GM21367 (cell line): ENCODE measurements around the gene SS18L1.

Experiments used
- ATAC-seq: cut with Tn5 transposase; IDR thresholded peaks from one replicate; pipeline ENCODE4 v1.9.1; 2021; ENCODE audit not compliant: unreplicated experiment

SS18L1 gene

DNA sequence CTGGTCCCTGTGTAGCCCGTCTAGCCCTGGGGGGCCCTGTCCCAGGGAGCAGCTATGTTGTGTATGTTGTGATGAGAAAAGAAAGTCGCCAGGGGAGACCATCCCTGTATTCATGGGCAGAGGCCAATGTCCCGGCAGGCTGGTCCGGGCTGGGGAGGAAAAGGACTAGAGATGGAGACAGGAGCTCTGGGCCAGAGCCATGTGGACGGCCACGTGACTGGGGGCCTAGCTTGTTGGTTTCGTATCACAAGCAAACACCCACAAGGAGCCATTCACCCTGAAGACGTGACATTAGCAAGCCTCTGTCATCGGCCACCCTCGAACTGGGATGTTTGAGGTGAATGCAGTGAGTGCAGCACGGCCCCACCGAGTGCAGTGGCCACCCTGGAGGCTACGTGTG, 79.4 kb downstream of the SS18L1 start:
- no peak for ATAC-seq

DNA sequence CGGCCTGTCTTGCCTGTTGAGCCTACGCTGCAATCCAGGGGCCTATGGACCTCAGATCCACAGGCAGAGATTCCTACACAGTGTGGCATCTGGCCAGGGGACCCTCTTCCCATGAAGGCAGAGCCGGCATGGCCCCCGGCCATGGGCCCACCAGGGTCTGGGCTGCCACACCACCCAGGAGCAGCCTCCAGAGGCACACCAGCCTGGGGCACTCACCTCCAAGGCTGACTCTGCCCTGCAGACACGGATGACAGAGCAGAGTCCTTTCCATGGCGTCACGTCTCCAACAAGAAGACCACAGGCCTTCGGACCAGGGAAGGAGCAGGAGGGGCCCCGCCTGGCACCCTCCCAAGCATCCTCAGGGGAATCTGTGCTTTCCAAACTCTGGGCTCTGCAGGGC, 80.0 kb downstream of the SS18L1 start:
- no peak for ATAC-seq

- ATAC-seq = no peak
Observed at GRCh38 chr20:62224113-62224855, 80.7 kb downstream of the SS18L1 start.

GRCh38 chr20:62225026-62225425, 81.5 kb downstream of the SS18L1 start:
- no peak for ATAC-seq

DNA sequence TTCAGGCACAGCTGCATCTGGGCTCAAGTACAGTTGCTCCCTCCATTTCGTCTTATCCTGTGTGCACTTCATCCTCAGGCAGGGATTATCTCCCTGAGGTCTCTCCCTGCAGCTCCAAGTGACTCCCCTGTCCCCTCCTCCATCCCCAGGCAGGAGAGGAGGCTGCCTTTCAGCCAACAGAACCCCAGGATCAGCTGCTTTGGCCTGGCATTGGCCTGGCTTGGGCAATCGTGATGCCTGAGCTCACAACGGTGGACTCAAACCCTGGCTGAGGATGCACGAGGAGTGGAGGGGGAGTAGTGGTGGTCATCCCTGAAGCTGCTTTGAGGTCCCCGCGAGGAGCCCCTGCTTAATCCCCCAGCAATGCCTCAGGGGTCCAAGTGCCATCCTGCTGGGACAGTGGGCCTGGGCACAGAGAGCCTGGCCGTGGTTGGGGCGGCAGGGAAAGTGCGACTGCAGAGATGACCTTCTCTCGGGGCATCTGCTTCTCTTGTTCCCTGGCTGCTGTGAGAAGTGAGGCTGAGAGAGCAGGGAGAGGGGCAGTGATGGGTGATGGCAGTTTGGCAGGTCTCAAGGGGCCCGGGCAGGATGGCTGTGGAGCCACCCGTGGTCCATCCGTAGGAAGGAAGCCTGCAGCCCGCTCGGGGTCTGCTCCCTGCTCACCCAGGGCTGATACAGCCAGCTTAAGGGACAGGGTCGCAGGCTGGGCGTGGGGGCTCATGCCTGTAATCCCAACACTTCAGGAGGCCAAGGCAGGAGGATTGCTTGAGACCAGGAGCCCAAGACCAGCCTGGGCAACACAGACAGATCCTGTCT, 82.5 kb downstream of the SS18L1 start:
- no peak for ATAC-seq

- no peak for ATAC-seq
Observed at GRCh38 chr20:62226707-62227590, 83.4 kb downstream of the SS18L1 start.

DNA sequence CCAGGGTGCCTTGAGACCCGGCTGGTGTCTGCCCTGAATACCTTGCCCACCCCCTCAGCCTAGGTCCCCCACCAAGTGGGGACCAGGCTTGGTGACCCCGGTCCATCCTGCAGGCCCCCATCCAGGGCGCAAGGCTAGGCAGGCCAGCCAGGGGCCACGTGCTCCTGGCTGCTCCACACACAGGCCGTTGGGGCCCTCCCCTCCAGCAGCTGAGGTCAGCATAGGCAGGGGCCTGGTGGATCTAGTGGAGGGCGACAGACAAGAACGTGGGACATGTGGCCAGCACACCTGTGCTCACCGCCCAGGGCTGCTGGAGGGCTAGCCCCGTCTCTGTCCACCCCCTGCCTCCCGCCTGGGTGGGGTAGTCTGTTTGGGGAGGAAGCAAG, 84.0 kb downstream of the SS18L1 start:
- no peak for ATAC-seq

DNA sequence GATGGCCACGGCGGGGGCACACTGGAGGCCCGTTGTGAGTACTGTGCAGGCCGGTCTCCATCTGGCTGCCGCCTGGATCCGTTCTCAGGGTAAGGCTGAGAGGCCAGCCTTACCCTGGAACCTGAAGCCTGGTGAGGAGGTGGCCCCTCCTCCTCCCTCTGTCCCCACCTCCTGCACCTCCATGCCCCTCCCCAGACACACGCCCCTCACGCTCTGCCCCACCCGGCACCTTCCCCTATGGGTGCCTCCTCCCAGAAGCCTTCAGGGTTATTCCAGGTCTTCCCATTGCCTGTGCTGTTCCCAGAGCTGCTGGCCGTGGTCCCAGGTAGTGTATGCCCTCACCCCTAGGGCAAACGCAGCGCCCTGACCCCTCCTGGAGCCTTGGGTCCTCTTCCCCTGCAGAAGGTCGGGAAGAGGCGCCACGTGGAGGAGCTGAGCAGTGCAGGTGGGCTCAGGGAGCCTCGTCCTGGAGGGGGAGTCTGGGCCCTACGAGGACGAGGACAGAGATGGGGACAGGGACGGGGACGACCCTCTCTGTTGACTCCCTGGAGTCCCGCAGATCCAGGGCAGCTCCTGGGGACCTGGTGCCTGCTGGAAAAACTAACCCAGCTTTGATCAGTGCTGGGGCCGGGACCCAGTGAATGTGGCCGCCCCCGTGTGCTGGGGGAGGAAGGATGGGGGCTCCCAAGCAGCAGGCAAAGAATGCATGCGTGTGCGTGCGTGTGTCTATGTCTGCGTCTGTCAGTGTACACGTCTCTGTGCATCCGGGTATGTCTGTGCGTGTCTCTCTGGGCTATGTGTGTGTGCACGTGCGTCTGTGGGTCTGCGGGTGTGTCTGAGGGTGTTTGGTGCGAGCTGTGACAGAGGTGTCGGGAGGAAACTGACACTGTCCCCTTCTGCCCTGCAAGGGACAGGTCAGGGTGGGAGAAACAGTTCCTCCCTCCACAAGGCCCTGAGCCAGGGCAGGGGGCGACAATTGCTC, 84.7 kb downstream of the SS18L1 start:
- no peak for ATAC-seq

DNA sequence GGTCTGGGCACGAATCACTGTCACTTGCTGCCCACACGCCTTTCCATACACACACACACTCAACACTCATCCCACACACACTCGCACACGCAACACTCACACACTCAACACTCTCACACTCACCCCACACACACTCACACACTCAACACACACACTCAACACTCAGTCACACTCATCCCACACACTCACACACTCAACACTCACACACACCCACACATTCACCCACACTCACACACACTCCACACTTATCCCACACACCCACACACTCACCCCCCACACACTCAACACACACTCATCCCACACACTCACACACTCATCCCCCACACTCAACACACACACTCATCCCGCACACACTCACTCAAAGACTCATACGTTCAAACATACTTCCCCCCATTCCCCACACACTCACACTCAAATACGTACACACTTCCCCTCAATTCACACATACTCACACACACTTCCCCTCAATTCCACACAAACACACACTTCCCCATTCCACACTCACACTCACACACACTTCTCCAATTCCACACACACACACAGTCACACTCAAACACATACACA, 85.5 kb downstream of the SS18L1 start:
- no peak for ATAC-seq

- no peak for ATAC-seq
Observed at GRCh38 chr20:62229667-62230066, 86.1 kb downstream of the SS18L1 start.

GRCh38 chr20:62230276-62230675, 86.7 kb downstream of the SS18L1 start:
- ATAC-seq = no peak

DNA sequence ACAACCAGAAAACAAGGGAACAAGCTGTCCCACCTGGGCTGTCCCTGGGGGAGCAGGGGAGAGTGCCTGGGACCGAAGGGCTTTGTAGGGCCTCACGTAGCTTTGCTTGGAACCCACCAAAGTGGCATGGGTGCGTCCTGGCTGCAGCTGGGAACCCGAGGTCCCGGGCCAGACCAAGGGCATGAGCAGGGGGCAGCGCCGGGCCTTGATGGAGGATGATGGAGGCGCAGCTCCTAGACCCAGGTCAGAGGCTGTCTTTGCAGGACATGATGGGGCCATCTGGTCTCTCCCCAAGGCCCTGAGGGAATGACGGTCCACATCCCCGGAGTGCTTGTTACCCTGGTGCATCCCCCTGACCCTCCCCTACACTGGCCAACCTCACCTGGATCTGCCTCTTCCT, 87.1 kb downstream of the SS18L1 start:
- ATAC-seq = no peak

GRCh38 chr20:62231292-62231691, 87.7 kb downstream of the SS18L1 start:
- ATAC-seq = no peak
